WTC11 (cell line): Measurements from ENCODE around the gene ZNF254. TPM values are rescaled to one million over a fixed set of nuclear protein-coding genes. Genes with fewer than 3 reads are reported as not detected.

Experiments used
- ATAC-seq: fragments of 200-7000 bp; cut with Tn5 transposase; 2 replicates; pipeline ENCODE4 v1.10.0; 2021; ENCODE audit warnings: mild to moderate bottlenecking, moderate library complexity
- CTCF ChIA-PET: fragments of 300-600 bp; sonication (Branson Sonifier 250); formaldehyde crosslinking; loops from one replicate; lab custom pipeline; 2021; ENCODE audit warnings: antibody characterized with exemption; lab: Charles Lee
- POLR2A ChIA-PET: fragments of 350-600 bp; sonication (Branson Sonifier 250); formaldehyde crosslinking; loops from one replicate; lab custom pipeline; 2021; ENCODE audit warnings: antibody characterized with exemption; lab: Charles Lee
- DNase-seq: peaks from one replicate; pipeline ENCODE4 v3.0.0; 2021; ENCODE audit warnings: low spot score
- H3K27ac Mint-ChIP-seq: 2 replicates; pipeline ENCODE4 v1.8.0; 2021; ENCODE audit warnings: mixed read lengths
- H3K27me3 Mint-ChIP-seq: 2 replicates; pipeline ENCODE4 v1.8.0; 2021; ENCODE audit warnings: low read depth, mild to moderate bottlenecking, moderate library complexity, mixed read lengths
- H3K36me3 Mint-ChIP-seq: 2 replicates; pipeline ENCODE4 v1.8.0; 2021; ENCODE audit warnings: mixed read lengths
- H3K4me1 Mint-ChIP-seq: 2 replicates; pipeline ENCODE4 v1.8.0; 2022; ENCODE audit warnings: mixed read lengths
- H3K4me3 Mint-ChIP-seq: 2 replicates; pipeline ENCODE4 v1.8.0; 2021; ENCODE audit warnings: mild to moderate bottlenecking, moderate library complexity, mixed read lengths
- H3K9me3 Mint-ChIP-seq: 2 replicates; pipeline ENCODE4 v1.8.0; 2021; ENCODE audit warnings: mixed read lengths
- CBFB ChIP-seq: sonication (generic); formaldehyde crosslinking; IDR thresholded peaks from 2 replicates; pipeline ENCODE4 v1.8.1; 2022; ENCODE audit warnings: mild to moderate bottlenecking, low read depth, missing genetic modification reagents
- FOXJ3 ChIP-seq: sonication (generic); formaldehyde crosslinking; IDR thresholded peaks from 2 replicates; pipeline ENCODE4 v1.9.0; 2021; ENCODE audit warnings: missing genetic modification reagents, mild to moderate bottlenecking, borderline replicate concordance
- FOXP1 ChIP-seq: sonication (generic); formaldehyde crosslinking; IDR thresholded peaks from 2 replicates; pipeline ENCODE4 v1.8.0; 2022; ENCODE audit warnings: missing genetic modification reagents, mild to moderate bottlenecking, moderate library complexity, borderline replicate concordance
- MYBL2 ChIP-seq: sonication (generic); formaldehyde crosslinking; IDR thresholded peaks from 2 replicates; pipeline ENCODE4 v1.8.1; 2023; ENCODE audit warnings: mild to moderate bottlenecking, moderate library complexity, missing genetic modification reagents
- NR1H2 ChIP-seq: sonication (generic); formaldehyde crosslinking; IDR thresholded peaks from 2 replicates; pipeline ENCODE4 v1.9.0; 2021; ENCODE audit warnings: mild to moderate bottlenecking, moderate library complexity, missing genetic modification reagents
- NR2C2 ChIP-seq: sonication (generic); formaldehyde crosslinking; IDR thresholded peaks from 2 replicates; pipeline ENCODE4 v1.8.0; 2022; ENCODE audit warnings: mild to moderate bottlenecking, missing genetic modification reagents
- RELA ChIP-seq: sonication (generic); formaldehyde crosslinking; IDR thresholded peaks from 2 replicates; pipeline ENCODE4 v1.8.1; 2022; ENCODE audit warnings: missing genetic modification reagents, mild to moderate bottlenecking, borderline replicate concordance
- SMAD3 ChIP-seq: sonication (generic); formaldehyde crosslinking; IDR thresholded peaks from 2 replicates; pipeline ENCODE4 v1.8.0; 2022; ENCODE audit warnings: missing genetic modification reagents, mild to moderate bottlenecking, borderline replicate concordance
- SOX15 ChIP-seq: fragments of 250-450 bp; sonication (Bioruptor Pico); IDR thresholded peaks from 2 replicates; pipeline ENCODE4 v1.9.0; 2021; ENCODE audit warnings: mild to moderate bottlenecking
- SP1 ChIP-seq: sonication (generic); formaldehyde crosslinking; conservative IDR thresholded peaks from 2 replicates; pipeline ENCODE4 v1.8.1; 2022; ENCODE audit warnings: missing genetic modification reagents
- TEAD4 ChIP-seq: sonication (generic); formaldehyde crosslinking; IDR thresholded peaks from 2 replicates; pipeline ENCODE4 v1.8.0; 2022; ENCODE audit warnings: mild to moderate bottlenecking, missing genetic modification reagents
- ZNF121 ChIP-seq: sonication (generic); formaldehyde crosslinking; IDR thresholded peaks from 2 replicates; pipeline ENCODE4 v1.8.0; 2023; ENCODE audit warnings: missing genetic modification reagents
- ZNF219 ChIP-seq: sonication (generic); formaldehyde crosslinking; IDR thresholded peaks from 2 replicates; pipeline ENCODE4 v1.8.0; 2023; ENCODE audit warnings: missing genetic modification reagents, mild to moderate bottlenecking, borderline replicate concordance
- ZNF317 ChIP-seq: sonication (generic); formaldehyde crosslinking; IDR thresholded peaks from 2 replicates; pipeline ENCODE4 v1.8.1; 2023; ENCODE audit warnings: low read depth, mild to moderate bottlenecking, moderate library complexity, missing genetic modification reagents, borderline replicate concordance
- ZNF671 ChIP-seq: fragments of 250-450 bp; sonication (Bioruptor Pico); IDR thresholded peaks from 2 replicates; pipeline ENCODE4 v1.8.0; 2021; ENCODE audit warnings: mild to moderate bottlenecking
- total RNA-seq: library from RNA; stranded (reverse); gene quantifications from 3 replicates; pipeline ENCODE4 v1.2.3, GENCODE V29; 2021
- TF ChIP-seq, protein P1 (sequence below): fragments of 250-450 bp; sonication (Bioruptor Pico); conservative IDR thresholded peaks from 2 replicates; pipeline ENCODE4 v1.9.0; 2021; ENCODE audit warnings: mild to moderate bottlenecking
- TF ChIP-seq, protein P2 (sequence below): sonication (generic); formaldehyde crosslinking; IDR thresholded peaks from 2 replicates; pipeline ENCODE4 v1.8.1; 2023; ENCODE audit warnings: mild to moderate bottlenecking, missing genetic modification reagents
- TF ChIP-seq, protein P3 (sequence below): sonication (generic); formaldehyde crosslinking; IDR thresholded peaks from 2 replicates; pipeline ENCODE4 v1.8.0; 2022; ENCODE audit warnings: mild to moderate bottlenecking, missing genetic modification reagents
- TF ChIP-seq, protein P4 (sequence below): sonication (generic); formaldehyde crosslinking; IDR thresholded peaks from 2 replicates; pipeline ENCODE4 v1.8.1; 2023; ENCODE audit warnings: mild to moderate bottlenecking, missing genetic modification reagents, moderate library complexity
- TF ChIP-seq, protein P5 (sequence below): fragments of 250-450 bp; sonication (Bioruptor Pico); IDR thresholded peaks from 2 replicates; pipeline ENCODE4 v1.9.0; 2021; ENCODE audit warnings: mild to moderate bottlenecking

The ZNF254 gene
- total RNA-seq, 1 experiment from 2014 or later, result 34.5 TPM

DNA sequence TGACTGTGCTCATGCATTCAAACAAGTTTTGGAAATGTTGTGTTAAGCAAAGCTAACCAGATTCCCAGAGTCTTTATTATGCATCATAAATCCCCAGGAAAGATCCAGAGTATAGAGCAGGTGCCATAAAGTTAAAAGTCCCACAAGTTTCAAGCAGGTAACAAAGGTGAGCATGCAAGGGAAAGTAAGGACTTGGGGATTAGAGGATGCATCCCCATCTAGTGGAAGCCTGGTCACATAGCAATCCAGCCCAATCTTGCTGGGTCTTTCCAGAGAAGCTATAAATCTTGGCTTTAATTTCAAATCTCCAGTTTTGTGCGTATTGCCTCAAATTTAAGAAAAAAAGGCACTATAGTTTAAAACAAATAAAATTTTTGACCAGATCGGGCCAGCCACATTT, 72.7 kb downstream of the ZNF254 start (continued):
- TF ChIP-seq, protein P1, sequence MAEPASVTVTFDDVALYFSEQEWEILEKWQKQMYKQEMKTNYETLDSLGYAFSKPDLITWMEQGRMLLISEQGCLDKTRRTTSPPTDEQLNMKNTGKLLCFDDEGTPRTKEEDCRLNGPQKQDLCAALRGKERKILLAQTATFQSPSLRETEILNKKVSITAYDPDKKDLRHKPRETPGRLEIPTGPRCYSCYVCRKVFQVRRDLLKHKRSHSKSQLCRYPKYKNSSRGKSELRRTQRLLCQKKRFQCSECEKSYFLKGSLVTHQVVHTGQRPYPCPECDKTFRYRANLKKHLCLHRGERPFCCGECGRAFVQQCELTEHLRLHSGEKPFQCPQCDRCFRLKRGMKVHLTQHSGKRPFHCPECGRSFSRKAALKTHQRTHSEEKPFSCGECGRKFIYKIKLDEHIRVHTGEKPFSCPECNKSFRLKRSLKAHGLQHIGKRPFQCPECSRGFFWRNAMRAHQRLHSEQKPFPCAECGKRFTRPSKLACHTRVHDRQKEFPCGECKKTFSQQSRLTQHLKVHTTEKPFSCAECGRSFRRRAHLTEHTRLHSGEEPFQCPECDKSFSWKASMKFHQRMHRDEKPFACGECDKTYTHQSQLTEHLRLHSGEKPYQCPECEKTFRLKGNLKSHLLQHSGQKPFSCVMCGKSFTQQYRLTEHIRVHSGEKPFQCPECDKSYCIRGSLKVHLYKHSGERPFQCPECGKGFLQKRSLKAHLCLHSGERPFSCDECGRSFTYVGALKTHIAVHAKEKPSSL (CRISPR knock-in tag), result no peak
- no peak for TF ChIP-seq CBFB (CRISPR knock-in tag)
- TF ChIP-seq ZNF317 (CRISPR knock-in tag), result no peak
- TF ChIP-seq SOX15 (CRISPR knock-in tag), result no peak
- TF ChIP-seq, protein P2, sequence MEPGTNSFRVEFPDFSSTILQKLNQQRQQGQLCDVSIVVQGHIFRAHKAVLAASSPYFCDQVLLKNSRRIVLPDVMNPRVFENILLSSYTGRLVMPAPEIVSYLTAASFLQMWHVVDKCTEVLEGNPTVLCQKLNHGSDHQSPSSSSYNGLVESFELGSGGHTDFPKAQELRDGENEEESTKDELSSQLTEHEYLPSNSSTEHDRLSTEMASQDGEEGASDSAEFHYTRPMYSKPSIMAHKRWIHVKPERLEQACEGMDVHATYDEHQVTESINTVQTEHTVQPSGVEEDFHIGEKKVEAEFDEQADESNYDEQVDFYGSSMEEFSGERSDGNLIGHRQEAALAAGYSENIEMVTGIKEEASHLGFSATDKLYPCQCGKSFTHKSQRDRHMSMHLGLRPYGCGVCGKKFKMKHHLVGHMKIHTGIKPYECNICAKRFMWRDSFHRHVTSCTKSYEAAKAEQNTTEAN (CRISPR knock-in tag), result no peak
- TF ChIP-seq SMAD3 (CRISPR knock-in tag), result no peak
- TF ChIP-seq, protein P3, sequence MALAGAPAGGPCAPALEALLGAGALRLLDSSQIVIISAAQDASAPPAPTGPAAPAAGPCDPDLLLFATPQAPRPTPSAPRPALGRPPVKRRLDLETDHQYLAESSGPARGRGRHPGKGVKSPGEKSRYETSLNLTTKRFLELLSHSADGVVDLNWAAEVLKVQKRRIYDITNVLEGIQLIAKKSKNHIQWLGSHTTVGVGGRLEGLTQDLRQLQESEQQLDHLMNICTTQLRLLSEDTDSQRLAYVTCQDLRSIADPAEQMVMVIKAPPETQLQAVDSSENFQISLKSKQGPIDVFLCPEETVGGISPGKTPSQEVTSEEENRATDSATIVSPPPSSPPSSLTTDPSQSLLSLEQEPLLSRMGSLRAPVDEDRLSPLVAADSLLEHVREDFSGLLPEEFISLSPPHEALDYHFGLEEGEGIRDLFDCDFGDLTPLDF (CRISPR knock-in tag), result no peak
- no peak for TF ChIP-seq RELA (CRISPR knock-in tag)
- TF ChIP-seq NR1H2 (CRISPR knock-in tag), result no peak
- TF ChIP-seq ZNF219 (CRISPR knock-in tag), result no peak
- no peak for TF ChIP-seq FOXJ3 (CRISPR knock-in tag)
- no peak for TF ChIP-seq TEAD4 (CRISPR knock-in tag)

DNA sequence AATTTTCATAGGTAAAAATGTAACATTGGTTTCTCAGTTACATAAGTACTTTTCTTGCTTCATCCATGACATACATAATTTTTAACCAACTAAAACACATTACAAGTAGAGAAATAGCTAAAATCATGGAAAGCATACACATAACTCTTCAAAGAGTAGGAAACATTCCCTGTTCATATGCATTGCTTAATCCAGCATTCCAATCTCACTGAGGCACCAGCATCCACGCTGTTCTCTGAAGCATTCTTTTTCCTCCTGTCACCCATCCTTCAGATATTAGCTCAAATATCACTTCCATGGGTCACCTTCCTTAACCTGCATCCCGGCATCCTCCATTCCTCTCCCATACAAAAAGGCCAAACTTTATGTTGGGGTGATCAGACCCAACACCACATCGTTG, 79.1 kb downstream of the ZNF254 start:
- no peak overlapping the region for H3K27ac Mint-ChIP-seq
- H3K4me1 Mint-ChIP-seq, result no peaks in the 10 kb centered on the region
- ChIA-PET CTCF (no interaction called here), POLR2A (no interaction called here)
- peaks cover 15% of the 10 kb centered on the region; the same call in 1 of the 2 replicates for H3K27me3 Mint-ChIP-seq
- H3K36me3 Mint-ChIP-seq, result peaks cover 64% of the 10 kb centered on the region
- no peak for ATAC-seq
- TF ChIP-seq, protein P4, sequence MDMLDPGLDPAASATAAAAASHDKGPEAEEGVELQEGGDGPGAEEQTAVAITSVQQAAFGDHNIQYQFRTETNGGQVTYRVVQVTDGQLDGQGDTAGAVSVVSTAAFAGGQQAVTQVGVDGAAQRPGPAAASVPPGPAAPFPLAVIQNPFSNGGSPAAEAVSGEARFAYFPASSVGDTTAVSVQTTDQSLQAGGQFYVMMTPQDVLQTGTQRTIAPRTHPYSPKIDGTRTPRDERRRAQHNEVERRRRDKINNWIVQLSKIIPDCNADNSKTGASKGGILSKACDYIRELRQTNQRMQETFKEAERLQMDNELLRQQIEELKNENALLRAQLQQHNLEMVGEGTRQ (CRISPR knock-in tag), result no peak
- TF ChIP-seq, protein P5, sequence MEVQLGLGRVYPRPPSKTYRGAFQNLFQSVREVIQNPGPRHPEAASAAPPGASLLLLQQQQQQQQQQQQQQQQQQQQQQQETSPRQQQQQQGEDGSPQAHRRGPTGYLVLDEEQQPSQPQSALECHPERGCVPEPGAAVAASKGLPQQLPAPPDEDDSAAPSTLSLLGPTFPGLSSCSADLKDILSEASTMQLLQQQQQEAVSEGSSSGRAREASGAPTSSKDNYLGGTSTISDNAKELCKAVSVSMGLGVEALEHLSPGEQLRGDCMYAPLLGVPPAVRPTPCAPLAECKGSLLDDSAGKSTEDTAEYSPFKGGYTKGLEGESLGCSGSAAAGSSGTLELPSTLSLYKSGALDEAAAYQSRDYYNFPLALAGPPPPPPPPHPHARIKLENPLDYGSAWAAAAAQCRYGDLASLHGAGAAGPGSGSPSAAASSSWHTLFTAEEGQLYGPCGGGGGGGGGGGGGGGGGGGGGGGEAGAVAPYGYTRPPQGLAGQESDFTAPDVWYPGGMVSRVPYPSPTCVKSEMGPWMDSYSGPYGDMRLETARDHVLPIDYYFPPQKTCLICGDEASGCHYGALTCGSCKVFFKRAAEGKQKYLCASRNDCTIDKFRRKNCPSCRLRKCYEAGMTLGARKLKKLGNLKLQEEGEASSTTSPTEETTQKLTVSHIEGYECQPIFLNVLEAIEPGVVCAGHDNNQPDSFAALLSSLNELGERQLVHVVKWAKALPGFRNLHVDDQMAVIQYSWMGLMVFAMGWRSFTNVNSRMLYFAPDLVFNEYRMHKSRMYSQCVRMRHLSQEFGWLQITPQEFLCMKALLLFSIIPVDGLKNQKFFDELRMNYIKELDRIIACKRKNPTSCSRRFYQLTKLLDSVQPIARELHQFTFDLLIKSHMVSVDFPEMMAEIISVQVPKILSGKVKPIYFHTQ (CRISPR knock-in tag), result no peak
- TF ChIP-seq ZNF121 (CRISPR knock-in tag) (no peak), ZNF671 (CRISPR knock-in tag) (no peak), MYBL2 (CRISPR knock-in tag) (no peak), SP1 (CRISPR knock-in tag) (no peak), NR2C2 (CRISPR knock-in tag) (no peak), FOXP1 (CRISPR knock-in tag) (no peak)
- no peak for DNase-seq
- H3K4me3 Mint-ChIP-seq, result no peak overlapping the region
- peaks cover 92% of the 10 kb centered on the region for H3K9me3 Mint-ChIP-seq
